22Rv1 (cell line): ENCODE data around the gene CEP126.

Experiments used
- H3K27ac ChIP-seq: fragments of 450-650 bp; 2 replicates; pipeline ENCODE4 v1.5.1; 2017
- CTCF ChIP-seq: fragments of 450-650 bp; IDR thresholded peaks from 2 replicates; pipeline ENCODE4 v1.5.1; 2017; ENCODE audit warnings: mild to moderate bottlenecking
- ZFX ChIP-seq: fragments of 450-650 bp; IDR thresholded peaks from 2 replicates; pipeline ENCODE4 v1.6.1; 2017; ENCODE audit warnings: antibody characterized with exemption, borderline replicate concordance

Gene CEP126

GRCh38 chr11:101914341-101914737 is 471 bp upstream of the CEP126 start:
- H3K27ac ChIP-seq, result peak overlapping the region; percentile 74
- TF ChIP-seq ZFX (no peak), CTCF (no peak)

GRCh38 chr11:101915791-101916291 is 1.0 kb downstream of the CEP126 start:
- H3K27ac ChIP-seq, result peak overlapping the region; percentile 74

GRCh38 chr11:101916422-101916821 is 1.6 kb downstream of the CEP126 start, which contains the start of gene ANGPTL5:
Gene ANGPTL5 (minus strand): TSS chr11:101916522. CDS start chr11:101907909, 8,613 bp downstream.
- TF ChIP-seq CTCF (no peak), ZFX (no peak)
- peak within 1 kb of the TSS; percentile 74 for H3K27ac ChIP-seq

More at GRCh38 chr11:101915791-101916291, 1.0 kb downstream of the CEP126 start:
- TF ChIP-seq CTCF (no peak), ZFX (no peak)

GRCh38 chr11:101917226-101917625 is 2.4 kb downstream of the CEP126 start:
- H3K27ac ChIP-seq, result no peak overlapping the region
- no peak for TF ChIP-seq CTCF
- no peak for TF ChIP-seq ZFX

GRCh38 chr11:101920992-101921391 is 6.2 kb downstream of the CEP126 start:
- TF ChIP-seq CTCF (no peak), ZFX (no peak)
- H3K27ac ChIP-seq, result no peak overlapping the region

- TF ChIP-seq CTCF (no peak), ZFX (no peak)
- no peak overlapping the region for H3K27ac ChIP-seq
These were observed 8.7 kb downstream of the CEP126 start for GRCh38 chr11:101923554-101923953.

GRCh38 chr11:101929294-101929915 is 14.6 kb downstream of the CEP126 start:
- no peak for TF ChIP-seq ZFX
- no peak for TF ChIP-seq CTCF
- H3K27ac ChIP-seq, result no peak overlapping the region
